Ovary (tissue), 3 donors: ENCODE results near the gene KIF14.

Experiments
- CTCF ChIP-seq, 3 donors: fragments of 450-650 bp in 2 of 3; fragments of 200-600 bp in 1 of 3; IDR thresholded peaks; one replicate each; pipeline versions ENCODE4 v1.5.1 to v1.8.0; 2016 to 2022; ENCODE audit warnings: antibody characterized with exemption in 3 of 3, mild to moderate bottlenecking in 1 of 3
- EP300 ChIP-seq: sonication (generic); formaldehyde crosslinking; IDR thresholded peaks from one replicate; pipeline ENCODE4 v1.6.1; 2017; ENCODE audit warnings: antibody characterized with exemption
- donor health status: DM: no; HTN: no; CAD: no.

GRCh38 chr1:200526709-200527612 is 93.6 kb downstream of the KIF14 start:
- TF ChIP-seq CTCF (IDR thresholded peaks at IDR 0.05), result no peak
- no peak for TF ChIP-seq EP300
